Fibroblast of lung (primary cell): ENCODE results near the gene RAB6A. TPM values are rescaled to one million over a fixed set of nuclear protein-coding genes. Genes with fewer than 3 reads are reported as not detected.

ENCODE experiments used
- DNase-seq, 2 donors: peaks; one replicate each; pipeline versions ENCODE4 v3.0.0 to v3.0.0-alpha.2; 2010; ENCODE audit warnings: low read depth in 2 of 2
- H2AFZ ChIP-seq: 2 replicates; pipeline ENCODE4 v1.5.1; 2012; ENCODE audit warnings: low read length, control low read depth, inconsistent platforms
- H3K27ac ChIP-seq: 2 replicates; pipeline ENCODE4 v1.5.1; 2011; ENCODE audit warnings: low read length, control low read depth; ENCODE audit not compliant: insufficient read depth
- H3K27me3 ChIP-seq: 2 replicates; pipeline ENCODE4 v1.5.1; 2011; ENCODE audit warnings: mild to moderate bottlenecking, low read length; ENCODE audit not compliant: control insufficient read depth, insufficient read depth
- H3K36me3 ChIP-seq: 2 replicates; pipeline ENCODE4 v1.5.1; 2011; ENCODE audit warnings: low read length; ENCODE audit not compliant: control insufficient read depth, insufficient read depth
- H3K4me1 ChIP-seq: 2 replicates; pipeline ENCODE4 v1.5.1; 2011; ENCODE audit warnings: low read length; ENCODE audit not compliant: control insufficient read depth, insufficient read depth; ENCODE audit errors: extremely low read depth
- H3K4me2 ChIP-seq: 2 replicates; pipeline ENCODE4 v1.5.1; 2011; ENCODE audit warnings: low read length, control low read depth; ENCODE audit not compliant: insufficient read depth; ENCODE audit errors: extremely low read depth
- H3K4me3 ChIP-seq, 4 experiments: fragments of 200-600 bp in 1 of 4; sonication (generic) in 1 of 4; replicated peaks in 1 of 4; 2 replicates each; pipeline ENCODE4 v1.5.1; 2011 to 2016; ENCODE audit warnings: low read length in 4 of 4, low read depth in 3 of 4, mild to moderate bottlenecking in 3 of 4, control low read depth in 2 of 4, inconsistent platforms in 1 of 4, mixed read lengths in 1 of 4; ENCODE audit not compliant: insufficient read depth in 1 of 4; ENCODE audit errors: control extremely low read depth in 1 of 4
- H3K79me2 ChIP-seq: 2 replicates; pipeline ENCODE4 v1.5.1; 2012; ENCODE audit warnings: mild to moderate bottlenecking, low read length, inconsistent platforms; ENCODE audit not compliant: control insufficient read depth, insufficient read depth
- H3K9ac ChIP-seq: 2 replicates; pipeline ENCODE4 v1.5.1; 2011; ENCODE audit warnings: mild to moderate bottlenecking, low read length, control low read depth; ENCODE audit not compliant: insufficient read depth
- H3K9me3 ChIP-seq: 2 replicates; pipeline ENCODE4 v1.5.1; 2012; ENCODE audit warnings: low read depth, low read length; ENCODE audit not compliant: control insufficient read depth, insufficient read depth
- H4K20me1 ChIP-seq: 2 replicates; pipeline ENCODE4 v1.5.1; 2011; ENCODE audit warnings: low read length; ENCODE audit not compliant: control insufficient read depth, insufficient read depth; ENCODE audit errors: extremely low read depth
- EZH2 ChIP-seq: IDR thresholded peaks from 2 replicates; pipeline ENCODE4 v1.5.1; 2012; ENCODE audit warnings: low read length, control low read depth, mild to moderate bottlenecking; ENCODE audit errors: missing control alignments
- polyA plus RNA-seq, 2 donors: library from polyadenylated mRNA; depleted of rRNA in 1 of 2; stranded (reverse) in 1 of 2; unstranded in 1 of 2; fragments of >200 nt; gene quantifications; 2 replicates each; pipeline ENCODE4 v1.2.1, GENCODE V29; 2011 to 2012; ENCODE audit warnings: missing spikeins in 1 of 2
- total RNA-seq: library from RNA; depleted of rRNA; stranded (reverse); fragments of >200 nt; gene quantifications from 2 replicates; pipeline ENCODE4 v1.2.1, GENCODE V29; 2014
- TF ChIP-seq, protein P1 (sequence below), 2 donors: IDR thresholded peaks in 1 of 2; conservative IDR thresholded peaks in 1 of 2; 1 replicate in 1 of 2; 2 replicates in 1 of 2; pipeline ENCODE4 v1.5.1; 2011 to 2012; ENCODE audit warnings: low read length in 2 of 2, control low read depth in 1 of 2, inconsistent platforms in 1 of 2, low read depth in 1 of 2, mild to moderate bottlenecking in 1 of 2

The RAB6A gene
- total and polyA plus RNA-seq, 2 donors (not counting 1 experiment from before 2014, with no cell fraction given): 103 to 255 TPM

DNA sequence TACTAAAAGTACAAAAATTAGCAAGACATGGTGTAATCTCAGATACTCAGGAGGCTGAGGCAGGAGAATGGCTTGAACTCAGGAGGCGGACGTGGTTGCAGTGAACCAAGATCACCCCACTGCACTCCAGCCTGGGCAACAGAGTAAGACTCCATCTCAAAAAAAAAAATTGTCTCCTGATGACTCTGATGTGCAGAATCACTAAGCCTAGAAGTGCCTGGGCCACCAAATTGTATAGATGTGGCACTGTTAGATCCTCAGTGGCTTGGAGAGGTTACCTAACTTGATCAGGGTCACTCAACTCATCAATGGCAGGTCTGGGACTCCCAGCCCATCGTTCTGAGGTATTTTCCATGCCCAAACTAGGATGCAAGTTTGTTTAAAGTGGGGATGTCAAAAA lies 103.9 kb downstream of the RAB6A start:
- DNase-seq: no peak
- no peak overlapping the region for H2AFZ ChIP-seq
- no peaks in the 10 kb centered on the region for H4K20me1 ChIP-seq
- H3K27me3 ChIP-seq: no peaks in the 10 kb centered on the region
- no peaks in the 10 kb centered on the region for H3K79me2 ChIP-seq
- H3K4me1 ChIP-seq: no peaks in the 10 kb centered on the region
- H3K4me3 ChIP-seq: no peak overlapping the region
- no peaks in the 10 kb centered on the region for H3K9me3 ChIP-seq
- H3K9ac ChIP-seq: no peak overlapping the region
- no peak overlapping the region for H3K27ac ChIP-seq
- no peak for TF ChIP-seq EZH2
- TF ChIP-seq, protein P1, sequence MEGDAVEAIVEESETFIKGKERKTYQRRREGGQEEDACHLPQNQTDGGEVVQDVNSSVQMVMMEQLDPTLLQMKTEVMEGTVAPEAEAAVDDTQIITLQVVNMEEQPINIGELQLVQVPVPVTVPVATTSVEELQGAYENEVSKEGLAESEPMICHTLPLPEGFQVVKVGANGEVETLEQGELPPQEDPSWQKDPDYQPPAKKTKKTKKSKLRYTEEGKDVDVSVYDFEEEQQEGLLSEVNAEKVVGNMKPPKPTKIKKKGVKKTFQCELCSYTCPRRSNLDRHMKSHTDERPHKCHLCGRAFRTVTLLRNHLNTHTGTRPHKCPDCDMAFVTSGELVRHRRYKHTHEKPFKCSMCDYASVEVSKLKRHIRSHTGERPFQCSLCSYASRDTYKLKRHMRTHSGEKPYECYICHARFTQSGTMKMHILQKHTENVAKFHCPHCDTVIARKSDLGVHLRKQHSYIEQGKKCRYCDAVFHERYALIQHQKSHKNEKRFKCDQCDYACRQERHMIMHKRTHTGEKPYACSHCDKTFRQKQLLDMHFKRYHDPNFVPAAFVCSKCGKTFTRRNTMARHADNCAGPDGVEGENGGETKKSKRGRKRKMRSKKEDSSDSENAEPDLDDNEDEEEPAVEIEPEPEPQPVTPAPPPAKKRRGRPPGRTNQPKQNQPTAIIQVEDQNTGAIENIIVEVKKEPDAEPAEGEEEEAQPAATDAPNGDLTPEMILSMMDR (conservative IDR thresholded peaks at IDR 0.05 in 1 of 2, IDR thresholded peaks at IDR 0.05 in 1 of 2; ENCODE audit: low read depth in 1 of 2, low read length in 2 of 2): no peak
- H3K4me2 ChIP-seq: no peak overlapping the region
- no peaks in the 10 kb centered on the region for H3K36me3 ChIP-seq

DNA sequence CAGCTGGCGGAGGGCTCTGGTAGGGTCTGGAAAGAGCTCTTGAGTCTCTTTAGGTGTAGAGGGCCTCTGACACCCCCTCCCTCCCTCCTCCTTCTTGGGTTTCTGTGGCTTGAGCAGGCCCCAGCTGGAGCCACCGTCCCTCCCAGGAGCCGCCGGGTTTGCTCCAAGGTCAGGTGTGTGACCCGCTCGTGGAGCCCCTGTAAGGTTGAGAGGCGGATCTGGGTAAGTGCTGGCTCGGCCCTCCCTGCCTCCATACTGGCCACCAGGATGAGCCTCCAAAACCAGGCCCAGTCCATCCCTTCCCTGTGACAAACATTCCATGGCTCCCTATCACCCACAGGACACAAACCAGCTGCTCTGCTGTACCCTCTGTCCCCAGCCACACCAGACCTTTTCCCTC lies 105.2 kb downstream of the RAB6A start:
- H3K4me3 ChIP-seq: no peak overlapping the region
- H3K4me1 ChIP-seq: no peaks in the 10 kb centered on the region
- no peaks in the 10 kb centered on the region for H4K20me1 ChIP-seq
- no peak overlapping the region for H3K4me2 ChIP-seq
- no peak for DNase-seq
- H3K36me3 ChIP-seq: no peaks in the 10 kb centered on the region
- TF ChIP-seq, protein P1 (conservative IDR thresholded peaks at IDR 0.05 in 1 of 2, IDR thresholded peaks at IDR 0.05 in 1 of 2; ENCODE audit: low read depth in 1 of 2, low read length in 2 of 2): no peak
- no peak for TF ChIP-seq EZH2
- no peak overlapping the region for H3K9ac ChIP-seq
- no peaks in the 10 kb centered on the region for H3K9me3 ChIP-seq
- no peaks in the 10 kb centered on the region for H3K79me2 ChIP-seq
- H3K27me3 ChIP-seq: no peaks in the 10 kb centered on the region
- H2AFZ ChIP-seq: no peak overlapping the region
- H3K27ac ChIP-seq: no peak overlapping the region

GRCh38 chr11:73654482-73655021 lies 106.3 kb downstream of the RAB6A start:
- no peaks in the 10 kb centered on the region for H3K36me3 ChIP-seq
- H3K4me2 ChIP-seq: no peak overlapping the region
- H3K9ac ChIP-seq: no peak overlapping the region
- H4K20me1 ChIP-seq: no peaks in the 10 kb centered on the region
- no peaks in the 10 kb centered on the region for H3K79me2 ChIP-seq
- no peaks in the 10 kb centered on the region for H3K4me1 ChIP-seq
- no peaks in the 10 kb centered on the region for H3K9me3 ChIP-seq
- peaks cover under 1% of the 10 kb centered on the region for H3K27me3 ChIP-seq
- H3K27ac ChIP-seq: no peak overlapping the region
- DNase-seq: no peak
- no peak for TF ChIP-seq EZH2
- TF ChIP-seq, protein P1 (conservative IDR thresholded peaks at IDR 0.05 in 1 of 2, IDR thresholded peaks at IDR 0.05 in 1 of 2; ENCODE audit: low read depth in 1 of 2, low read length in 2 of 2): no peak
- H3K4me3 ChIP-seq: no peak overlapping the region
- no peak overlapping the region for H2AFZ ChIP-seq
